H1 (cell line): Measurements from ENCODE around the gene VSIG2. TPM values are rescaled to one million over a fixed set of nuclear protein-coding genes. Genes with fewer than 3 reads are reported as not detected.

Experiments
- EP300 ChIP-seq, 2 experiments: IDR thresholded peaks; 1 replicate in 1 of 2; 2 replicates in 1 of 2; pipeline ENCODE4 v1.6.1; 2011 to 2012; ENCODE audit warnings: low read depth in 2 of 2, low read length in 2 of 2, mild to moderate bottlenecking in 2 of 2, borderline replicate concordance in 1 of 2, inconsistent platforms in 1 of 2, moderate library complexity in 1 of 2
- polyA plus RNA-seq, 7 experiments: library from polyadenylated mRNA; depleted of rRNA in 3 of 7; stranded (reverse) in 5 of 7; unstranded in 2 of 7; fragments of >200 nt in 5 of 7; fragments of 200-250 nt in 2 of 7; gene quantifications; 1 replicate in 5 of 7; 2 replicates in 1 of 7; 4 replicates in 1 of 7; pipeline versions ENCODE4 v1.2.1 to v1.2.3, GENCODE V29; 2011 to 2013; ENCODE audit warnings: missing spikeins in 2 of 7, mixed read lengths in 2 of 7
- total RNA-seq: library from RNA; stranded (reverse); fragmentation: NEBNext Ultra II Directional; extraction: Animal tissue kit (Norgen Biotek cat#: 25700); gene quantifications from 2 replicates; pipeline ENCODE4 v1.2.1, GENCODE V29; 2021
- TF ChIP-seq, protein P1 (sequence below): IDR thresholded peaks from 2 replicates; pipeline ENCODE4 v1.6.1; 2012; ENCODE audit warnings: low read length, inconsistent platforms

Gene VSIG2
- total and polyA plus RNA-seq, 2 of the 8 experiments (the other 6 are each of a cell fraction or from before 2014, with no cell fraction given): 0.18 TPM; not detected in 1

DNA sequence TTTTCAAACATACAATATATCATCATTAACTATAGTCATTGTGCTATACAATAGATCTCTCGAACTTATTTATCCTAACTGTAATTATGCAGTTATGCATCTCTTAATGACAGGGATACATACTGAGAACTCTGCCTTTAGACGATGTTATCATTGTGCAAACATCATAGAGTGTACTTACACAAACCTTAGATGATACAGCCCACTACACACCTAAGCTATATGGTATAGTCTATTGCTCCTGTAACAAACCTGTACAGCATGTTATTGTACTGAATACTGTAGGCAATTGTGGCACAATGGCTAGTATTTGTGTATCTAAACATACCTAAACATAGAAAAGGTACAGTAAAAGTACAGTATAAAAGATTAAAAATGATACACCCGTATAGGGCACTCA is 39.7 kb downstream of the VSIG2 start (continued):
- no peak for TF ChIP-seq EP300 (IDR thresholded peaks at IDR 0.05; ENCODE audit: borderline replicate concordance in 1 of 2, low read depth in 2 of 2, low read length in 2 of 2)
- TF ChIP-seq, protein P1, sequence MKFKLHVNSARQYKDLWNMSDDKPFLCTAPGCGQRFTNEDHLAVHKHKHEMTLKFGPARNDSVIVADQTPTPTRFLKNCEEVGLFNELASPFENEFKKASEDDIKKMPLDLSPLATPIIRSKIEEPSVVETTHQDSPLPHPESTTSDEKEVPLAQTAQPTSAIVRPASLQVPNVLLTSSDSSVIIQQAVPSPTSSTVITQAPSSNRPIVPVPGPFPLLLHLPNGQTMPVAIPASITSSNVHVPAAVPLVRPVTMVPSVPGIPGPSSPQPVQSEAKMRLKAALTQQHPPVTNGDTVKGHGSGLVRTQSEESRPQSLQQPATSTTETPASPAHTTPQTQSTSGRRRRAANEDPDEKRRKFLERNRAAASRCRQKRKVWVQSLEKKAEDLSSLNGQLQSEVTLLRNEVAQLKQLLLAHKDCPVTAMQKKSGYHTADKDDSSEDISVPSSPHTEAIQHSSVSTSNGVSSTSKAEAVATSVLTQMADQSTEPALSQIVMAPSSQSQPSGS: no peak
